ENCODE measurements around the gene WDR44.

Gene WDR44

GRCh38 chrX:118392716-118393115 lies 46.8 kb downstream of the WDR44 start:
- no peak overlapping the region for H3K4me2 ChIP-seq (ENCODE audit: low read length)
- no peaks in the 10 kb centered on the region for H3K79me2 ChIP-seq (ENCODE audit: low read length)

GRCh38 chrX:118396113-118396512 lies 50.2 kb downstream of the WDR44 start:
- Histone ChIP-seq H3K4me2 (ENCODE audit: low read length) (no peak overlapping the region), H3K36me3 (replicated peaks; ENCODE audit: low read depth, low read length) (peaks cover 4% of the 10 kb centered on the region)
- TF ChIP-seq CTCF (IDR thresholded peaks at IDR 0.05; ENCODE audit: low read depth, low read length) (no peak), EZH2phosphoT487 (IDR thresholded peaks at IDR 0.05; ENCODE audit: low read depth) (no peak)

More at GRCh38 chrX:118392716-118393115, 46.8 kb downstream of the WDR44 start:
- no peak overlapping the region for H3K4me3 ChIP-seq (ENCODE audit: low read length)
- H3K27me3 ChIP-seq (ENCODE audit: low read depth, low read length): no peaks in the 10 kb centered on the region
- H3K9ac ChIP-seq (ENCODE audit: low read length): no peak overlapping the region
- H3K4me1 ChIP-seq (ENCODE audit: low read length): no peaks in the 10 kb centered on the region
- no peaks in the 10 kb centered on the region for H3K9me3 ChIP-seq (ENCODE audit: insufficient read depth, low read length)
- no peak overlapping the region for H3K27ac ChIP-seq (ENCODE audit: low read length)
- H3K36me3 ChIP-seq (replicated peaks; ENCODE audit: low read depth, low read length): no peaks in the 10 kb centered on the region
- H4K20me1 ChIP-seq (ENCODE audit: insufficient read depth, low read length): no peaks in the 10 kb centered on the region
- H2AFZ ChIP-seq (ENCODE audit: low read depth, low read length): no peak overlapping the region
- TF ChIP-seq EZH2phosphoT487 (IDR thresholded peaks at IDR 0.05; ENCODE audit: low read depth) (no peak), CTCF (IDR thresholded peaks at IDR 0.05; ENCODE audit: low read depth, low read length) (no peak)

GRCh38 chrX:118418811-118419251 lies 72.9 kb downstream of the WDR44 start:
- TF ChIP-seq EZH2phosphoT487 (IDR thresholded peaks at IDR 0.05; ENCODE audit: low read depth) (no peak), CTCF (IDR thresholded peaks at IDR 0.05; ENCODE audit: low read depth, low read length) (no peak)
- Histone ChIP-seq H3K4me3 (ENCODE audit: low read length) (no peak overlapping the region), H4K20me1 (ENCODE audit: insufficient read depth, low read length) (peaks cover 3% of the 10 kb centered on the region; the same call in 1 of the 2 replicates), H3K79me2 (ENCODE audit: low read length) (no peaks in the 10 kb centered on the region), H3K27me3 (ENCODE audit: low read depth, low read length) (no peaks in the 10 kb centered on the region), H3K4me2 (ENCODE audit: low read length) (no peak overlapping the region), H3K9ac (ENCODE audit: low read length) (no peak overlapping the region), H3K9me3 (ENCODE audit: insufficient read depth, low read length) (no peaks in the 10 kb centered on the region), H3K36me3 (replicated peaks; ENCODE audit: low read depth, low read length) (no peaks in the 10 kb centered on the region), H3K4me1 (ENCODE audit: low read length) (peaks cover 10% of the 10 kb centered on the region), H3K27ac (ENCODE audit: low read length) (no peak overlapping the region), H2AFZ (ENCODE audit: low read depth, low read length) (no peak overlapping the region)

More at GRCh38 chrX:118396113-118396512, 50.2 kb downstream of the WDR44 start:
- H3K27ac ChIP-seq (ENCODE audit: low read length): no peak overlapping the region
- no peak overlapping the region for H3K4me3 ChIP-seq (ENCODE audit: low read length)
- H3K9me3 ChIP-seq (ENCODE audit: insufficient read depth, low read length): no peaks in the 10 kb centered on the region
- no peak overlapping the region for H3K9ac ChIP-seq (ENCODE audit: low read length)
- no peaks in the 10 kb centered on the region for H4K20me1 ChIP-seq (ENCODE audit: insufficient read depth, low read length)
- no peak overlapping the region for H2AFZ ChIP-seq (ENCODE audit: low read depth, low read length)
- H3K27me3 ChIP-seq (ENCODE audit: low read depth, low read length): no peaks in the 10 kb centered on the region
- H3K79me2 ChIP-seq (ENCODE audit: low read length): no peaks in the 10 kb centered on the region
- no peaks in the 10 kb centered on the region for H3K4me1 ChIP-seq (ENCODE audit: low read length)

GRCh38 chrX:118420462-118420861 lies 74.6 kb downstream of the WDR44 start:
- Histone ChIP-seq H4K20me1 (ENCODE audit: insufficient read depth, low read length) (peaks cover 4% of the 10 kb centered on the region; the same call in 1 of the 2 replicates), H3K4me1 (ENCODE audit: low read length) (peaks cover 12% of the 10 kb centered on the region), H3K9ac (ENCODE audit: low read length) (no peak overlapping the region), H3K27me3 (ENCODE audit: low read depth, low read length) (no peaks in the 10 kb centered on the region), H3K4me2 (ENCODE audit: low read length) (no peak overlapping the region), H2AFZ (ENCODE audit: low read depth, low read length) (no peak overlapping the region), H3K27ac (ENCODE audit: low read length) (no peak overlapping the region), H3K36me3 (replicated peaks; ENCODE audit: low read depth, low read length) (no peaks in the 10 kb centered on the region), H3K4me3 (ENCODE audit: low read length) (no peak overlapping the region), H3K9me3 (ENCODE audit: insufficient read depth, low read length) (no peaks in the 10 kb centered on the region), H3K79me2 (ENCODE audit: low read length) (no peaks in the 10 kb centered on the region)
- TF ChIP-seq CTCF (IDR thresholded peaks at IDR 0.05; ENCODE audit: low read depth, low read length): no peak
- TF ChIP-seq EZH2phosphoT487 (IDR thresholded peaks at IDR 0.05; ENCODE audit: low read depth): no peak
